ENCODE results near the gene TPCN1.
A peak's percentile ranks its signal among the peaks of the same experiment; 100 is the strongest.
"Not testable (repeated sequence)": the region's sequence is repeated elsewhere in the genome, so short reads cannot be mapped to it uniquely, and the experiment has no call there.

TPCN1 gene

DNA sequence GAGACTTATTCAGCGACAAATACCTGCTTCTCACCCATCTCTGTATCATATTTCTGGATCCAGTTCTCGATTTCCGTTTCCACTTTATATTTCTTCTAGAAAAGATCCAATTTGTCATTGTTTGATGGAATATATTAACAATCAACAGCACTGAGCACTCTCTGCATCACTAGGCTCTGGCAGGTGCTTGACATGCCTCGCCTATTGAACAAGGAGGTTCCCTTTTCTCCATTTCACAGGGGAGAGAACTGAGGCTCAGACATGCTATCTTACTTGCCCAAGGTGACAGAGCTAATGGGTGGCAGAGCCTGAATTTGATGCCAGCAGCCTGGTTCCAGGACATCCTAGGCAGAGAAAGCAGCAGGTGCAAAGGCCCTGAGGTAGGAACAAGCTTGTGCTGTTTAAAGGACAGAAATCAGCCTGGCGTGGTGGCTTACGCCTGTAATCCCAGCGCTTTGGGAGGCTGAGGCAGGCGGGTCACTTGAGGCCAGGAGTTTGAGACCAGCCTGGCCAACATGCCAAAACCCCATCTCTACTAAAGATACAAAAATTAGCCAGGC is 23.7 kb upstream of the TPCN1 start:
- no peak for DNase-seq

DNA sequence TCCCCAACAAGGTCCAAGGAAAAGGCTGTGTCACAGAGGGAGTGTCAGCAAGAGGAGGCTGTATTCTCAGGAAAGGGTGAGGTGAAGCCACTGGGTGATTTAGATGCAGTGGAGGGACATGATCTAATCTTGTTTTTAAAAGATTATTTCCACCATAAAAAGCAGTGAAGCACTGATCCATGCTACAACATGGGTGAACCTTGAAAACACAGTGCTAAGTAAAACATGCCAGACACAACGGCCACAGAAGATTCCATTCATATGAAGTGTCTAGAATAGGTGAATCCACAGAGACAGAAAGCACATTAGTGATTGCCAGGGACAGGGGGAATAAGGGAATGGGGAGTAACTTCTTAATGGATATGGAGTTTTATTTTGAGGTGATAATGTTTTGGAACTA is 23.0 kb upstream of the TPCN1 start:
- no peak for DNase-seq

DNA sequence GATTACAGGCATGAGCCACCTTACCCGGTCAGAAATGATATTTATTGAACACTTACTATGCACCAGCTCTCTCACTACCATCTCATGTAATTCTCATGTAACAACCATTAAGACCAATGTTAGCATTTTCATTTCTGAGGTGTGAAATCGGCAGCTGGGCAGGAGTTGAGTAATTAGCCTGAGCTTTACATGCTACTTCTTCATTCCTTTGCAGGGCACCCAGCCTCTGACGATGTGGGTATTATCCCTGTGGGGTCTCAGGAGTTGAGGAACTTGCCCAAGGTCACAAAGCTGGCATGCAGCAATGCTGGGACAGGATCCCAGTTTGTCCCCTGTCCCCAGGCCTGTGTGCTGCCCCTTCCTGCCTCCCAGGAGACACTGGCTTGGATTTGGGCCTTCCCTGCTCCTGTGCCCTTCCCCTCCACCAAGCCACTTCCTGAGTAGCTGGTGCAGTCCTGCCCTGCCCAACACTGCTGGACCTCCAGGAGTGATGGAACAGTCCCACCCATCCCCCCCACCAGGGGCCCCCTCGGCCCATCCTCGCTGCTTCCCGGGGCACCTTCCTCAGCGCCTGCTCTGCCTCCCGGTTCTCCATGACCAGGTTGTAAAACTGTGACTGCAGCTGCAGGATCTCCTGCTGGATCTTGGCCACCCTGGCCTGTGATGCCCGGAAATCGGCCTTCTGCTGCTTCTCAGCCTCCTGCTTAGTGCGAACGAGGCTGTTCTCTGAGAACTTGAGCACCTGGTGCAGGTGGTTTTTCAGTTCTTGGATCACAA is 21.1 kb upstream of the TPCN1 start:
- no peak for DNase-seq

DNA sequence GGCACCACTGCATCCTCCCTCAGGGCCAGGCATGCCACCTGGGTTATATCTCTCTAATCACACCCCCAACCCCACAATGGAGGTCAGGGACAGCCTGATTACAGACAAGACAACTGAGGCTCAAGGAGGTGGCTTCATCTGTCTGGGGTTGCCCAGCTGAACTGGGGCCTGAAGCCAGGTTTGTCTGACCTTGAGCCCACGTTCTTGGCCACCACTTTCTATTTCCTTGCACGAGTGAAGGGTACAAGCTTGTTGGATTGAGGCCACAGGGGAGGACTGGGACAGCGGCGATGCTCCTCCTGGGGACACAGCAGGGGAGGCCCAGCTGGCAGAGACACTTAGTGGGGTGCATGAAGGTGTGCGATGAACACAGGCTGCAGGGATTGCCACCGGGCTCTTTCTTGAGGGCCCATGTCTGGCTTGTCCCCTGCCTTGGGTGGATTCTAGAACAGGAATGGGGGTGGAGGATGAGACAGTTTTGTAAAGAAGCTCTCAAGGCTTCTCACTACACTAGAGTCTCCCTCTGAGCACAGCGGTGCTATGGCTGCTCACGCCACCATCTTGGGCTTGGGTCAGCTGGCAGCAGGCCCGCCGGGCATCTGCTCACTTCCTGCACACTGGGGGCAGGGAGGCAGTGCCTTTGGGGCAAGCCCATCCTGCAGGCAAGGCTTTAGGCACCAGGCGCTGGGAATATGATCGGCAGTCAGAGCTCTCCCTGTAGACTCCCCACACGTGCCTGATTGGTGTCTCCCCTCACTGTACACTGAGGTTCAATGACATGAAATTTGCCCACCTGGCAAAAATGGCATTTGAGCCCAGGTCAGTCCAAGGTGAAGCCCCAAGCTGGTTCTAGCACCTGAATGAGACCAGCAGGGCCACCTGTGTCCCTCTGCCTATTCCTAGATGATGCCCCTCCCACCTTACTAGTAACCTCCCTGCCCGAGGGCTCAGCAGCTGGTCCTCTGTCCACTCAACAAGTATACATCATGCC is 19.8 kb upstream of the TPCN1 start:
- DNase-seq: no peak

DNA sequence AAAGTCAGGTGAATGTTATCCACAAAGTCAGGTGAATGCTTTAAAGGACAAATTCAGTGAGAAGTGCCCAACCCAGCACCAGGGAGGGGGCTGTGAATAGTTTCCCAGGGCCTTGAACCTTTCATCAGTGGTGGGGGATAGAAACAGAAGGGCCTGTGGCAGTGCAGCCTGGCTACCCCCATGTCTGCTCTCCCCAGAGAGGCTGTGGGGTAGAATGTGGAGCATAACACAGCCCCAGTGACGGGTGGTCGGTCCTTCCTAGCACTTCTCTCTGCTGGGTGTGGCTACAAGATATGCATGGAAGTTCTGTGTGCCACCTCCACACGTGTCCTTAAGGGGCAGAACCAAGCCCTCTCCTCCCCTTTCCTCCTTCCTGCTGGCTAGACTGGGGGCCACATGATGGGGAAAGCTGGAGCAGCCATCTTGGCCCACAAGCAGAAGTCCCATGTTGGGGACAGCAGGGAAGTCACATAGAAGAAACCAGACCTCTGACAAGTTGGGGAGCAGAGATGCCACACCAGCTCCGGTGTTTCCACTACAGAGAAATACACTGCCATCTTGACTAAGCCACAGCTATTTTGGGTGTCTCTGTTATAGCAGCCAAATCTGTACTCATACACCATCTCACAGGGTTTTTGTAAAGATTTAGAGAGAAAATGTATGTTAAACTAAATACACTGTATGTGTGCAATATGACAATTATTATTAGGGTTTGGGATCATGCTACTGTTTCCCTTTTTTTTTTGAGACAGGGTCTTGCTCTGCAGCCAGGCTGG is 18.8 kb upstream of the TPCN1 start:
- no peak for DNase-seq

DNA sequence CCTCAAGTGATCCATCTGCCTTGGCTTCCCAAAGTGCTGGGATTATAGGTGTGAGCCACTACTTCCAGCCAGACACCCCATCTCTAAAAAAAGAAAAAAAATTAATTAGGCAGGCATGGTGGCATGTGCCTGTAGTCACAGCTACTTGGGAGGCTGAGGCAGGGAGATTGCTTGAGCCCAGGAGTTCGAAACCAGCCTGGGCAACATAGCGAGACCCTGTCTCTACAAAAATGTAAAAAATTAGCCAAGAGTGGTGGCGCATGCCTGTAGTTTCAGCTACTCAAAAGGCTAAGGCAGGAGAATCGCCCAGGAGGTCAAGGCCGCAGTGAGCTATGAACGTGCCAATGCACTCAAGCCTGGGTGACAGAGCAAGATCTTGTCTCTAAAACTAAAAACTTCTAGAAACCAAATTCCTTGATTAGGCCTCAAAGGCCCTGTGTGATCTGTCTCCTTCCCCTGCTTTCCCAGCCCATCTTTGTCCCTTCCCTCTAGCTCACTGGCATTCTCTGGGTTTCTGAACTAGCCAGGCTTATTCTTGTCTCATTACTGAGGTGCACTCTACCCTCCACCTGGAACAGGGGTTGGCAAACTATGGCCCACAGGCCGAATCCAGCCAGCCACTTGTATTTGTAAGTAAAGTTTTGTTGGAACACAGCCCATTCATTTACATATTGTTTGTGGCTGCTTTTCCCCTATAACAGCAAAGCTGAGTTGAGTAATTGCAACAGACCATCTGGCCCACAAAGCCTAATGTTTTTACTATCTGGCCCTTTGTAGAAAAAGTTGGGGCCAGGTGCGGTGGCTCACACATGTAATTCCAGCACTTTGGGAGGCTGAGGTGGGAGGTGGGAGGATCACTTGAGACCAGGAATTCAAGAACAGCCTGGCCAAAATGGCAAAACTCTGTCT is 17.2 kb upstream of the TPCN1 start:
- no peak for DNase-seq

DNA sequence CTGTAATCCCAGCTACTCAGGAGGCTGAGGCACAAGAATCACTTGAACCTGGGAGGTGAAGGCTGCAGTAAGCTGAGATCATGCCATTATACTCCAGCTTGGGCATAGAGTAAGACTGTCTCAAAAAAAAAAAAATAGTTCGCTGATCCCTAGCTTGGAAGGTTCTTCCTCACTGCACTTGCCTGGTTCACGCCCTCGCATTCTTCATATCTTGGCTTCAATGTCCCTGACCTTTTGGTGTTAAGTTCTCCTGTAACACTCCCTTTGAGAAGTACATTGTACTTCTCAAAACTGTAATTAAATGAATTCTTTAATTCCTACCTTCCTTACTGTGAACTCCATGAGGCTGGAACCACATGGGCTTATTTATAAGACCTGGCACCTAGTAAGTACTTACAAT is 16.5 kb upstream of the TPCN1 start:
- no peak for DNase-seq

DNA sequence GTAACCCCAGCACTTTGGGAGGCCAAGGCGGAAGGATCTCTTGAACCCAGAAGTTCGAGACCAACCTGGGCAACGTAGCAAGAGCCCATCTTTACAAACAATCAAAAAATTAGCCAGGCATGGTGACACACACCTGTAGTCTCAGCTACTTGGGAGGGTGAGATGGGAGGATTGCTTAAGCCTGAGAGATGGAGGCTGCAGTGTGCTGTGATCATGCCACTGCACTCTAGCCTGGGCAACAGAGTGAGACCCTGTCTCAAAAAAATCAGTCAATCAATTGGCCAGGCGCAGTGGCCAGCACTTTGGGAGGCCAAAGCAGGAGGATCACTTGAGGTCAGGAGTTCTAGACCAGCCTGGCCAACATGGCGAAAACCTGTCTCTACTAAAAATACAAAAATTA is 14.5 kb upstream of the TPCN1 start:
- not testable (repeated sequence) for DNase-seq

DNA sequence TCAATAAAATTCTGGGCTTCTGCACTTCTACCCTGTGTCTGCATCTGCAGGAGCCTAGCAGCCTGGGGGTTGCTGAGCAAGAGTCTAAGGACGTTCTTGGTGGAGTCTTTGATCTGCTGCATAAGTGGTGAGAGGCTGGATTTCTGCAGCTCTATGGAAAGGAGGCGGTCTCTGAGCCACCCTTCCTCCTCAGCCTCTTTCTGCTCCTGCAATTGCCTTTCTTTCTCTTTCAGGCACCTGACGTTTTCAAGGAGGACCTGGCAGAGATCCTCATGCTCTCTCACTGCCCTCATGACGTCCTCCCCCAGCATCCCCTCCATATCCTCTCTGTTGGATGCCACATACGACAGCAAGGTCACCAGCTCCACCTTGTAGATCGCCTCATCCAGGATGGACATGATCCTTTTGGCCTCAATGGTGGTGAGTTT is 13.6 kb upstream of the TPCN1 start:
- peak; percentile 18 for DNase-seq

DNA sequence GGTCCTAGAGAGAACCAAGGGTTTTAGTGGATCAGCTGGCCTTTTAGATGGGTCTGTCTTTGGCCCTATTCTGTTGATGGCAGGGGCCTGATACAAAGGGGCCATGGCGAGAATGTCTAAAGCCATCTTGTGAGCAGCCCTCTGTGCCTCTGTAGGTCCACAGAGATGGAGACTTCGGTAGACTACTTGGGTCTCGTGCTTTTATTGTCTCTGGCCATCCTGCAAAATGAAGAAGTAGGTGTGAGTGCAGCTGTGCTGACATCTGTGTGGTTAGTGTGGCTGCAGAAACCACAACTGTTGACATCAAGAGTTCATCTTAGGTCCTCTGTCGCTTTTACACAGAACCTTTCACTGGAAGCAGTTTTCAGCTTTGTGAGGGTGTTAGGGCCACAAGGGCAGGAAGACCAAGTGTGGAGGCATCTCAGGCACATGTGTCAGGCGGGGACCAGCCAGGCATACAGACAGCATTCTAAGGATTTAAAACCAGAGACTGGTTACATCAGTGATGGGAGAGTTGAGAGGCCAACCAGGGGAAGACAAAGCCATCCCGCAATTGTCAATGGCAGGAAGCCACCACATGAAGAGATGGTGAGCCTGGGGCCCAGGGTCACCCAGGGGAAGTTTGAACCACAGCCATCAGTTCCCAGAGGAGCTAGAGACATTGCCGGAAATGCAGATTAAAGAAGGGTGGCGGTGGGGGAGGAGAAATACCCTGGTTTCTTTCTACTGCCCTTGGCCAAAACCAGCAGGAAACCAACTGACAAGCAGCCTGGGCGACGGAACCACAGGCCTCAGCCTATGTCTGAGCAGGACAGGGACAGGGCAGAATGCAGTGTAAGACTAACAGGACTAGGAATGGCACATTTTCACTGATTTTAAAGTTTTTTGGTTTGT is 13.0 kb upstream of the TPCN1 start:
- peak; percentile 75 for DNase-seq

DNA sequence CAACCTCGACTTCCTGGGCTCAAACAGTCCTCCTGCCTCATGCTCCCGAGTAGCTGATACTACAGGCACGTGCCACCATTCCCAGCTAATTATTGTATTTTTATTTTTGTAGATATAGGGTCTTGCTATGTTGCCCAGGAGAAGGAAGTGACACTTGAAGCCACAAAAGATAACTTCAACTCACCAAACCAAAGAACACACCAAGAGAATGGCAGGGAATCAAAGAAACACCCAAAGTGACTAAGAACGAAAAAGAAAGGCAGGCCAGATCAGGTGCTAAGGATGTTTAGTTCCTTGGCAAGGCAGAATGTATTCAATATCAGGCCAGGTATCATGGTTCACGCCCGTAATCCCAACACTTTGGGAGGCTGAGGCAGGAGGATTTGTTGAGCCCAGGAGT is 10.1 kb upstream of the TPCN1 start:
- no peak for DNase-seq

DNA sequence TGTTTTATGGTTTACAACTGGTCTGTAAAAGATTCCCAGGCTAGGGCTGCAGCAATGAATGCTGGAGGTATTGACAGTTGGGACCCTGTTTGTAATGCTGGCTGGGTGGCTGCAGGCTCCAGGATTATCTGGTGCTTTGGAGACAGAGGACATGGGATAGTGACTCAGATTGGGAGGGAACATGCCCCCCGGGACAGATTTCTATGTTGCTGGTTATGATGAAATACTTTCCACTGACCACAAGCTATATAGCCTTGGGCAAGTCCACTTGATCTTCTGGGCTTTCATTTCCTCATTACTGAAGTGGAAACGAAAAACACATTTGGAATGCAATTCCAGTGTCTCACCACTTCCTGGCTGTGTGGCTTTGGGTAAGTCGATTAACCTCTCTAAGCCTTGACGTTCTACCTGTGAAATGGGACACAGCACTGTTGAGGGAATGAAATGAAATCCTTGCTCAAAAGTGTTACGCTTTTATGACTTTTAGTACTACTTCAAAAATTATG is 6.3 kb upstream of the TPCN1 start:
- DNase-seq: peak; percentile 21

DNA sequence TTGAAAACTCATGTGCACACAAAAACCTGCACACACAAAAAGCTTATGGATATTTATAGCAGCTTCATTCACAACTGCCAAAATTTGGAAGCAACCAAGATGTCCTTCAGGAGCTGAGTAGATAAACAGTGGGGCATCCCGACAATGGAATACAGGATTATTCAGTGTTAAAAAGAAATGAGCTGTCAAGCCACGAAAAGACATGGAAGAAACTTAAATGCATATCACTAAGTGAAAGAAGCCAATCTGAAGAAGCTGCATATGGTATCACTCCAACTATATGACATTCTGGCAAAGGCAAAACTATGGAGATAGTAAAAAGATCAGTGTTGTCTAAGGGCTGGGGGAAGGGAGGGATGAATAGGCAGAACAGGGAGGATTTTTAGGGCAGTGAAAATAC is 5.2 kb upstream of the TPCN1 start:
- DNase-seq: no peak

DNA sequence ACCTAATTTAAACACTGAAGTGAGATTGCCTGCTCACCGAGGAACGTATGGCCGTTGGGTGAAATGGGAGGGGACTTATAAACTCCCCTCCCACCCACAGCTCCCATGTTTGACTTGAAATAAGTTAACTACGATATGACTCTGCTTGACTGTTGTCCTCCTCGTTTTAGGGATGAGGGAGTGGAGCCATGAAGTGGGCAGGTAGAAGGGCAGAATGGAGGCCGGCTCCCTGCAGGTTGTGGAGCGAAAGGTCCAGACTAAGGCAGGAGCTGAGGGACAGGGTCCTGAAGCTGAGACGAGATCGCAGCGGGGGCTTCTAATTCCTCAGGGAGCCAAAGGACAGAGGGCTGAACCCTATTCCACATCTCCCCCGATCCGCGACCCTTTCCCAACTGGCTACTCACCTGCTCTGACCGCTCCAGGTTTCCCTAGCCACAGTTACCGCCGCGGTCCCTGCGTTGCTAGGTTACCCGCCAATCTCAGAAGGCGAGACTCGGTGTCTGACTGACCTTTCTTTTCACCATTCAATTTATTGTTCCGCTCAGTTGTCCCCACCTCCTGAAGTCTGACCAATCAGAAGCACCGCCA is 577 bp upstream of the TPCN1 start:
- DNase-seq: no peak

DNA sequence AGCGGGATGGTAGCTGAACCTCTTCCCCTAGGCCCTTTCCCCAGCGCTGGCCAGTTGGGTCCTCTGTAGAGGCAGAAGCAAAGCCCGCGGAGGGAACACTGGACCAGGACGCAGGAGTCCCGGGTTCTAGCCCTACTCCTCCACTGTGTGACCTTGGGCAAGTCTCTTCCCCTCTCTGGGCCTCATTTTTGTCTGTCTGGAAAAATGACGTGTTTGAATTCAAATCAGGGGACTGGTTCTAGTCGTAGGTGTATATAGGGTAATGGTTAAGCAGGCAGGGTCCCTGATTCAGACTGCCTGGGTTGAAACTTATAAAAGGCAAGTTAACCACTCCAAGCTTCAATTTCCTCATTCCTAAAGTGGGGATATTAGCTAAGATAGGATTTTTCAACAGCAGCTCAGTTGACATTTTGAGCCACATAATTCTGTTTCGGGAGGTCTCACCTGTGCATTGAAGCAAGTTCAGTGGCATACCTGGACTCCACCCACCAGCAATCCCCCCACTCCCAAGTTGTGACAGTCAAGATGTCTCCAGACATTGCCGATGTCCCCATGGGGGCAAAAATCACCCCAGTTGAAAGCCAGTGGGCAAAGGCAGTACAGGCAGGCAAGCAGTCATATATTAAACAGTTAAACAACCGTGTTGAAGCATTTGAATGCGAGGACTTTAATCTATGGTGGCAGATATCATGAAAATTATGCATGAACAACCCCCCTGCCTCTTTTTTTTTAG is 899 bp downstream of the TPCN1 start:
- peak; percentile 8 for DNase-seq

DNA sequence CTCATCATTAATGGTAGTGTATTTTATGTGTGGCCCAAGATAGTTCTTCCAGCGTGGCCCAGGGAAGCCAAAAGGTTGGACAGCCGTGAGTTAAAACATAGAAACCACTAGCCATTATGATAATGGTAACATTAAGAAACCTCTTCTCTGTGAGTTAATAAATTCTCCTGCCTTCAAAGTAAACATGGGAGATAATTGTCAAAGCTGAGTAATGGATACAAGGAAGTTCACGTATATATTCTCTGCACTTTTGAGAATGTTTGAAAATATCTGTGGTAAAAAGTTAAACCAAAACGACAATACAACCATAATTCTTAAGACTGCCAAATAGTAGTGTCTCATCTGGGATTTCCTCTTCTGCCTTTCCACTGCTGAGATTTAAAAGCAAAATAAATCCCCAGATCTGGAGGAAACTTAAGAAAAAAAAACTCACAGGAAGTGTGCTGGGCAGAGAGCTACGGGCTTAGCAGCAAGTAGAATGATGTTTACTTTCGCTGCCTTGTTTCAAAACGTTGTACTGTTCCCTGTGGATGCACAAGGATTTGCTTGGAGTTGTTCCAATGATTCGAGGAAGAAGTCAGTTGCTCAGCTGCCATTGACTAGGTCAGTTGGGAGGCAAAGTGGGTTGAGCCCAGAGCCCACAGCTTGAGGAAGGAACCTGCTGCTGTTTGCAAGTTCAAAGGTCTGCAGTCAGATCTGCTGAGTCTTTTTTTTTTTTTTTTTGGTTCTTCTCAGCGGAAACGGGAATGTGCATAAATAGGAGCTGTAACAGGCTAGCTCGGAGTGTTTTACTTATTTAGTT is 1.7 kb downstream of the TPCN1 start:
- peak; percentile 17 for DNase-seq

DNA sequence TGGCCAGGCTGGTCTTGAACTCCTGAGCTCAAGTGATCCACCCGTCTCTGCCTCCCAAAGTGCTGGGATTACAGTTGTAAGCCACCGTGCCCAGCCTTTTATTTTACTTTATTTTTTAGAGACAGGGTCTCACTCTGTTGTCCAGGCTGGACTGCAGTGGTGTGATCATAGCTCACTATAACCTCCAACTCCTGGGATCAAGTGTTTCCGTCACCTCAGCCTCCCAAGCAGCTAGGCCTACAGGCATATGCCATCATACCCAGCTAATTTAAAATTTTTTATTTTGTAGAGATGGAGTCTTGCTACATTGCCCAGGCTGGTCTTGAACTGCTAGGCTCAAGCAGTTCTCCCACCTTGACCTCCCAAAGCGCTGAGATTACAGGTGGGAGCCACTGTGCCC is 3.7 kb downstream of the TPCN1 start:
- no peak for DNase-seq
